Neuronal stem cell (in vitro differentiated cells): ENCODE measurements around the gene STOML1.
A peak's percentile ranks its signal among the peaks of the same experiment; 100 is the strongest.

Source experiments
- DNase-seq: peaks from one replicate; pipeline ENCODE4 v3.0.0-alpha.2; 2013; ENCODE audit warnings: low spot score
- H2AFZ ChIP-seq: one replicate; pipeline ENCODE4 v1.6.1; 2013; ENCODE audit warnings: mild to moderate bottlenecking, low read length, inconsistent platforms
- H2AK5ac ChIP-seq: 2 replicates; pipeline ENCODE4 v1.6.1; 2013; ENCODE audit warnings: low read depth, mild to moderate bottlenecking, inconsistent platforms, low read length, moderate library complexity, mixed read lengths
- H2BK120ac ChIP-seq: 2 replicates; pipeline ENCODE4 v1.6.1; 2013; ENCODE audit warnings: low read depth, mild to moderate bottlenecking, inconsistent platforms, low read length, moderate library complexity, mixed read lengths
- H2BK12ac ChIP-seq: one replicate; pipeline ENCODE4 v1.6.1; 2013; ENCODE audit warnings: low read length, inconsistent platforms
- H2BK15ac ChIP-seq: 2 replicates; pipeline ENCODE4 v1.6.1; 2013; ENCODE audit warnings: mild to moderate bottlenecking, low read length, inconsistent platforms, mixed read lengths
- H2BK5ac ChIP-seq: one replicate; pipeline ENCODE4 v1.6.1; 2013; ENCODE audit warnings: inconsistent platforms, mild to moderate bottlenecking, low read length, moderate library complexity
- H3K14ac ChIP-seq: one replicate; pipeline ENCODE4 v1.6.1; 2013; ENCODE audit warnings: low read length, inconsistent platforms
- H3K18ac ChIP-seq: 2 replicates; pipeline ENCODE4 v1.6.1; 2013; ENCODE audit warnings: low read length, inconsistent platforms
- H3K23ac ChIP-seq: 2 replicates; pipeline ENCODE4 v1.6.1; 2013; ENCODE audit warnings: low read depth, mild to moderate bottlenecking, mixed read lengths, low read length, inconsistent platforms; ENCODE audit not compliant: poor library complexity
- H3K27ac ChIP-seq: replicated peaks from 3 replicates; pipeline ENCODE4 v1.5.1; 2013; ENCODE audit warnings: low read length, inconsistent platforms
- H3K27me3 ChIP-seq, 3 experiments: 2 replicates each; pipeline ENCODE4 v1.6.1; 2013; ENCODE audit warnings: low read length in 3 of 3, mild to moderate bottlenecking in 2 of 3, inconsistent platforms in 1 of 3, low read depth in 1 of 3, mixed read lengths in 1 of 3, moderate library complexity in 1 of 3; ENCODE audit not compliant: control insufficient read depth in 3 of 3, insufficient read depth in 3 of 3
- H3K36me3 ChIP-seq, 2 donors: replicated peaks in 1 of 2; 2 replicates each; pipeline ENCODE4 v1.6.1; 2013; ENCODE audit warnings: low read length in 2 of 2; ENCODE audit not compliant: control insufficient read depth in 2 of 2, insufficient read depth in 2 of 2
- H3K4ac ChIP-seq: 2 replicates; pipeline ENCODE4 v1.6.1; 2013; ENCODE audit warnings: inconsistent platforms, mild to moderate bottlenecking, low read length, moderate library complexity
- H3K4me1 ChIP-seq, 2 donors: 1 replicate in 1 of 2; 2 replicates in 1 of 2; pipeline ENCODE4 v1.6.1; 2013; ENCODE audit warnings: low read length in 2 of 2, low read depth in 1 of 2; ENCODE audit not compliant: control insufficient read depth in 2 of 2, insufficient read depth in 1 of 2
- H3K4me2 ChIP-seq: one replicate; pipeline ENCODE4 v1.6.1; 2013; ENCODE audit warnings: mild to moderate bottlenecking, low read length, inconsistent platforms; ENCODE audit not compliant: insufficient read depth, poor library complexity, severe bottlenecking
- H3K4me3 ChIP-seq, 2 donors: 2 replicates each; pipeline ENCODE4 v1.5.1; 2013; ENCODE audit warnings: low read length in 2 of 2, mild to moderate bottlenecking in 2 of 2, inconsistent platforms in 1 of 2, moderate library complexity in 1 of 2
- H3K79me1 ChIP-seq: one replicate; pipeline ENCODE4 v1.6.1; 2013; ENCODE audit warnings: low read depth, mild to moderate bottlenecking, inconsistent platforms, low read length, moderate library complexity
- H3K9ac ChIP-seq: one replicate; pipeline ENCODE4 v1.6.1; 2013; ENCODE audit warnings: mild to moderate bottlenecking, low read depth, low read length, inconsistent platforms; ENCODE audit not compliant: poor library complexity
- H3K9me3 ChIP-seq, 2 donors: replicated peaks in 1 of 2; 2 replicates each; pipeline versions ENCODE3 to v1.6.1; 2013; ENCODE audit warnings: low read length in 2 of 2, mild to moderate bottlenecking in 2 of 2, inconsistent platforms in 1 of 2, low read depth in 1 of 2, mixed read lengths in 1 of 2, moderate library complexity in 1 of 2; ENCODE audit not compliant: control insufficient read depth in 2 of 2, insufficient read depth in 1 of 2
- H4K8ac ChIP-seq: one replicate; pipeline ENCODE4 v1.6.1; 2013; ENCODE audit warnings: low read depth, mild to moderate bottlenecking, inconsistent platforms, low read length, moderate library complexity
- H4K91ac ChIP-seq: one replicate; pipeline ENCODE4 v1.6.1; 2013; ENCODE audit warnings: low read length, low read depth, mild to moderate bottlenecking, inconsistent platforms; ENCODE audit not compliant: poor library complexity
- WGBS, 2 donors: extraction: QIAGEN DNeasy Blood & Tissue Kit; methylation state at CpG; one replicate each; pipeline ENCODE4 v1.1.7; 2013; ENCODE audit warnings: missing lambda C conversion rate in 2 of 2, mixed read lengths in 1 of 2; ENCODE audit not compliant: insufficient read length in 2 of 2, insufficient replicate concordance in 1 of 2; ENCODE audit errors: extremely low coverage in 2 of 2; 5-methylcytosine and 5-hydroxymethylcytosine counted together

The STOML1 gene

DNA sequence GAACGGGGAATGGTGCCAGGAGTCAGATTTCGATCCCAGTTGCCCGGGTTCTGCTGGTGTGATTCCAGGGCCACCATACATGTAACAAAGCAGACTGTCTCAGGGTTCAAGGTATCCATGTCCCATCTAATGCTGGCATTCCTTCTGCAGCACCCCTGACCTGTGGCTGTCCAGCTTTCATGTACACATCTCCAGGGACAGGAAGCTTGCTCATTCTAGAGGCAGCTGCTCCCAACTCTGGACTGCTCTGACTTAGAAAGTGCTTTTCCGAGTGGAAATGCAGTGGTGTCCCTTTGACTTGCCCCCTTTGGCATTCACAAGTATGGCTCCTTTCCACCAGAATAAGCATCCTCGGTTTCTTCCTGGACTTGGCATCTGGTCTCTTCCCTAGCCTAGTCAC is 33.3 kb upstream of the STOML1 start:
- DNase-seq: no peak
- H2BK120ac ChIP-seq: no peak overlapping the region
- H3K79me1 ChIP-seq: no peaks in the 10 kb centered on the region
- H3K4me1 ChIP-seq: no peaks in the 10 kb centered on the region
- H3K4me3 ChIP-seq: no peak overlapping the region
- WGBS, 2 donors: no CpG with 5 or more reads among the region's 5 CpGs
- no peaks in the 10 kb centered on the region for H3K27me3 ChIP-seq
- H2BK15ac ChIP-seq: no peak overlapping the region
- no peak overlapping the region for H2BK5ac ChIP-seq
- H2AFZ ChIP-seq: no peak overlapping the region
- H3K4ac ChIP-seq: no peak overlapping the region
- H3K9ac ChIP-seq: no peak overlapping the region
- H3K4me2 ChIP-seq: no peak overlapping the region
- H4K91ac ChIP-seq: no peak overlapping the region
- no peak overlapping the region for H4K8ac ChIP-seq
- no peak overlapping the region for H3K23ac ChIP-seq
- no peak overlapping the region for H2AK5ac ChIP-seq
- H3K9me3 ChIP-seq: no peaks in the 10 kb centered on the region
- H3K14ac ChIP-seq: no peak overlapping the region
- H2BK12ac ChIP-seq: no peak overlapping the region
- no peak overlapping the region for H3K18ac ChIP-seq
- H3K36me3 ChIP-seq: peaks cover 19 to 71% of the 10 kb centered on the region in 2 donors
- no peak overlapping the region for H3K27ac ChIP-seq

GRCh38 chr15:74024687-74025086 is 32.6 kb upstream of the STOML1 start:
- Histone ChIP-seq H2BK15ac (no peak overlapping the region), H3K4me1 (no peaks in the 10 kb centered on the region), H3K14ac (no peak overlapping the region), H2BK5ac (no peak overlapping the region), H4K91ac (no peak overlapping the region), H3K9ac (peak overlapping the region; percentile 38), H3K4ac (no peak overlapping the region), H3K23ac (no peak overlapping the region), H3K9me3 (no peaks in the 10 kb centered on the region), H3K79me1 (no peaks in the 10 kb centered on the region), H3K4me2 (no peak overlapping the region), H2BK120ac (no peak overlapping the region), H4K8ac (no peak overlapping the region), H2AK5ac (no peak overlapping the region), H3K27me3 (no peaks in the 10 kb centered on the region), H3K4me3 (no peak overlapping the region), H3K36me3 (peaks cover 19 to 68% of the 10 kb centered on the region in 2 donors), H3K27ac (no peak overlapping the region), H2AFZ (no peak overlapping the region), H2BK12ac (no peak overlapping the region), H3K18ac (no peak overlapping the region)
- no peak for DNase-seq
- WGBS, 2 donors: no CpG with 5 or more reads among the region's 2 CpGs

DNA sequence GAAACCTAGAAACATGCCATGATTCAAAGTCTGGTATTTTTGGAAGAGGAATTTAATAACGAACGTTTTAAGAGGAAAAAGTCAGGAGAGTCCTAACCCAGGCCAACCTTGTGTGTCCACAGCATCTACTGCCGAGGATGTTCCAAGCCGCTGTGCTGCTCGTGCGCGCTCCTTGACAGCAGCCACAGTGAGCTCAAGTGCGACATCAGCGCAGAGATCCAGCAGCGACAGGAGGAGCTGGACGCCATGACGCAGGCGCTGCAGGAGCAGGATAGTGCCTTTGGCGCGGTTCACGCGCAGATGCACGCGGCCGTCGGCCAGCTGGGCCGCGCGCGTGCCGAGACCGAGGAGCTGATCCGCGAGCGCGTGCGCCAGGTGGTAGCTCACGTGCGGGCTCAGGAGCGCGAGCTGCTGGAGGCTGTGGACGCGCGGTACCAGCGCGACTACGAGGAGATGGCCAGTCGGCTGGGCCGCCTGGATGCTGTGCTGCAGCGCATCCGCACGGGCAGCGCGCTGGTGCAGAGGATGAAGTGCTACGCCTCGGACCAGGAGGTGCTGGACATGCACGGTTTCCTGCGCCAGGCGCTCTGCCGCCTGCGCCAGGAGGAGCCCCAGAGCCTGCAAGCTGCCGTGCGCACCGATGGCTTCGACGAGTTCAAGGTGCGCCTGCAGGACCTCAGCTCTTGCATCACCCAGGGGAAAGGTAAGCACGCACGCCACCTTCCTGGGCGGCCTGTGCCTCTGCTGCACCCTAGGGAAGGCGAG is 30.8 kb upstream of the STOML1 start:
- Histone ChIP-seq H3K23ac (peak overlapping the region; percentile 80), H2BK12ac (no peak overlapping the region), H3K79me1 (no peaks in the 10 kb centered on the region), H3K18ac (no peak overlapping the region), H3K4me1 (no peaks in the 10 kb centered on the region), H2BK5ac (peak overlapping the region; percentile 48), H3K36me3 (peaks cover 19 to 66% of the 10 kb centered on the region in 2 donors), H3K27ac (no peak overlapping the region), H2BK15ac (no peak overlapping the region), H3K4ac (no peak overlapping the region), H3K9ac (peak overlapping the region; percentile 2), H2AK5ac (peak overlapping the region; percentile 50), H3K27me3 (no peaks in the 10 kb centered on the region), H2BK120ac (no peak overlapping the region), H2AFZ (no peak overlapping the region), H3K9me3 (no peaks in the 10 kb centered on the region), H3K4me2 (no peak overlapping the region), H4K91ac (no peak overlapping the region), H3K4me3 (no peak overlapping the region), H3K14ac (no peak overlapping the region), H4K8ac (no peak overlapping the region)
- WGBS, 2 donors: no CpG with 5 or more reads among the region's 66 CpGs
- DNase-seq: no peak

GRCh38 chr15:74019734-74020133 is 27.6 kb upstream of the STOML1 start:
- Histone ChIP-seq H3K4me1 (no peaks in the 10 kb centered on the region), H3K14ac (no peak overlapping the region), H3K9me3 (no peaks in the 10 kb centered on the region), H3K4ac (no peak overlapping the region), H3K9ac (no peak overlapping the region), H2BK120ac (no peak overlapping the region), H2BK12ac (no peak overlapping the region), H3K27ac (no peak overlapping the region), H2BK15ac (no peak overlapping the region), H3K4me3 (no peak overlapping the region), H2AK5ac (no peak overlapping the region), H4K8ac (no peak overlapping the region), H3K27me3 (no peaks in the 10 kb centered on the region), H3K79me1 (peaks cover 3% of the 10 kb centered on the region), H2BK5ac (no peak overlapping the region), H4K91ac (no peak overlapping the region), H2AFZ (no peak overlapping the region), H3K18ac (no peak overlapping the region), H3K4me2 (no peak overlapping the region), H3K36me3 (peaks cover 18 to 48% of the 10 kb centered on the region in 2 donors), H3K23ac (no peak overlapping the region)
- WGBS, 2 donors: no CpG with 5 or more reads among the region's 2 CpGs
- DNase-seq: no peak
